Activated T-cell treated with anti-CD3 and anti-CD28 coated beads, Interleukin-2, amount 50 U/mL, for 24 hours (primary cell): Measurements from ENCODE around the gene ATP13A4.

Source experiments
- DNase-seq: peaks from one replicate; pipeline ENCODE4 v3.0.0-alpha.2; 2020
- H3K27ac Mint-ChIP-seq: 2 replicates; pipeline ENCODE4 v1.8.0; 2020; ENCODE audit warnings: mild to moderate bottlenecking, mixed read lengths
- H3K27me3 Mint-ChIP-seq: 2 replicates; pipeline ENCODE4 v1.8.0; 2020; ENCODE audit warnings: mixed read lengths
- H3K36me3 Mint-ChIP-seq: 2 replicates; pipeline ENCODE4 v1.8.0; 2020; ENCODE audit warnings: low read depth, mixed read lengths
- H3K4me1 Mint-ChIP-seq: 2 replicates; pipeline ENCODE4 v1.8.0; 2020; ENCODE audit warnings: low read depth, mixed read lengths
- H3K4me3 Mint-ChIP-seq: 2 replicates; pipeline ENCODE4 v1.8.0; 2020; ENCODE audit warnings: mild to moderate bottlenecking, moderate library complexity, mixed read lengths
- H3K9me3 Mint-ChIP-seq: 2 replicates; pipeline ENCODE4 v1.8.0; 2020; ENCODE audit warnings: mixed read lengths

Gene ATP13A4

DNA sequence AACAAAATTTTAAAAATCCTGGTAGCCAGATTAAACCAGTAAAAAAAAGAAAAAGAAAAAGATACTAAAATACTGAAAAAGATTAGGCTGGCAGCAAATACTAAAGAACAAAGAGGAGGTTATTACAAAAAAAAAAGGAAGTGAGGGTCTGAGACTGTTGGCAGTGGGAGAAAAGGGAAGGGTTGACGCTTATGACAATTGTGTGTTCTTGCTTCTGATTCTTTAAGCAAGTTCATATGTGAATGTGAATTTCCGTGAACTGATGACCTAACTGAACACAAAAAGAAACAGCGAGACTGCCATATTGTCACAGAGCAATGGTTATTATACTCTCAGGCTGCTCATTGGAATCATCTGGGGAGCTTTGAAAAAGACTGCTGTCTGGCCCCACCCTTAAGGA lies 56.5 kb downstream of the ATP13A4 start:
- Mint-ChIP-seq H3K27ac (no peak overlapping the region), H3K4me1 (no peaks in the 10 kb centered on the region), H3K4me3 (no peak overlapping the region), H3K36me3 (no peaks in the 10 kb centered on the region), H3K27me3 (no peaks in the 10 kb centered on the region), H3K9me3 (no peaks in the 10 kb centered on the region)
- no peak for DNase-seq

DNA sequence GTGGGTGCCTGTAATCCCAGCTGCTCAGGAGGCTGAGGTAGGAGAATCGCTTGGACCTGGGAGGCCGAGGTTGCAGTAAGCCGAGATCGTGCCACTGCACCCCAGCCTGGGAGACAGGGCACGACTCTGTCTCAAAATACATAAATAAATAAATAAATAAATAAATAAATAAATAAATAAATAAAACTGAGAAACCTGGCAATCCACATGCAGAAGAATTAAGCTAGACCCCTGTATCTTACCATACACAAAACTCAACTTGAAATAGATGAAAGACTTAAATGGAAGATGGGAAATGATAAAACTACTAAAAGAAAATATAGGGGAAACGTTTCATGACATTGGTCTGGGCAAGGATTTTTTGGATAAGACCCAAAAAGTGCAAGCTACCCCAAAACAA lies 58.0 kb downstream of the ATP13A4 start:
- Mint-ChIP-seq H3K27ac (no peak overlapping the region), H3K4me3 (no peak overlapping the region), H3K9me3 (no peaks in the 10 kb centered on the region), H3K27me3 (no peaks in the 10 kb centered on the region), H3K4me1 (no peaks in the 10 kb centered on the region), H3K36me3 (no peaks in the 10 kb centered on the region)
- no peak for DNase-seq

- no peak overlapping the region for H3K27ac Mint-ChIP-seq
- H3K36me3 Mint-ChIP-seq: no peaks in the 10 kb centered on the region
- H3K9me3 Mint-ChIP-seq: no peaks in the 10 kb centered on the region
- H3K4me1 Mint-ChIP-seq: no peaks in the 10 kb centered on the region
- H3K27me3 Mint-ChIP-seq: no peaks in the 10 kb centered on the region
- no peak for DNase-seq
- H3K4me3 Mint-ChIP-seq: no peak overlapping the region
Observed at GRCh38 chr3:193491026-193491425, 63.7 kb downstream of the ATP13A4 start.

GRCh38 chr3:193490580-193490979 lies 64.1 kb downstream of the ATP13A4 start:
- no peak overlapping the region for H3K4me3 Mint-ChIP-seq
- no peaks in the 10 kb centered on the region for H3K36me3 Mint-ChIP-seq
- no peaks in the 10 kb centered on the region for H3K9me3 Mint-ChIP-seq
- H3K4me1 Mint-ChIP-seq: no peaks in the 10 kb centered on the region
- H3K27ac Mint-ChIP-seq: no peak overlapping the region
- H3K27me3 Mint-ChIP-seq: no peaks in the 10 kb centered on the region
- DNase-seq: no peak

DNA sequence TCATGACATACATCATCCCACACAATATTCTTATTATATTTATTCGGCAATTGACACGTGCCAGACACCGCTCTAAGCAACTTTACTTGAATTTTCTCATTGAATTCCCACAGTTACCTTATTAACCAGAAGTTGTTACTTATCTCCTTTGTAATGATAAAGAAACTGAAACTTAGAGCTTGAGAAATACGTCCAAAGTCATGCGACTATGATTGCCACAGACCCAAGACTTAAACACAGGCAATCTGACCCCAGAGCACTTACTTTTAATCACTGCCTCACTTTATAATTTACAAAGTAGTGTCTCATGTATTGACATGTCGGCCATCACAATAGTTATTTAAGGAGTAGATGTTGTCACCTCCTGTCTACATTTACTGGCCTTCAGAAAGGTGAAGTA lies 64.7 kb downstream of the ATP13A4 start:
- no peaks in the 10 kb centered on the region for H3K9me3 Mint-ChIP-seq
- H3K27me3 Mint-ChIP-seq: no peaks in the 10 kb centered on the region
- H3K27ac Mint-ChIP-seq: no peak overlapping the region
- no peaks in the 10 kb centered on the region for H3K4me1 Mint-ChIP-seq
- H3K36me3 Mint-ChIP-seq: no peaks in the 10 kb centered on the region
- H3K4me3 Mint-ChIP-seq: no peak overlapping the region
- DNase-seq: no peak

GRCh38 chr3:193488741-193489140 lies 66.0 kb downstream of the ATP13A4 start:
- H3K4me3 Mint-ChIP-seq: no peak overlapping the region

GRCh38 chr3:193483988-193484539 lies 70.6 kb downstream of the ATP13A4 start:
- no peak overlapping the region for H3K27ac Mint-ChIP-seq
- H3K4me3 Mint-ChIP-seq: no peak overlapping the region
- H3K4me1 Mint-ChIP-seq: no peaks in the 10 kb centered on the region
- DNase-seq: no peak
- peaks cover 4% of the 10 kb centered on the region for H3K36me3 Mint-ChIP-seq
- H3K9me3 Mint-ChIP-seq: no peaks in the 10 kb centered on the region
- no peaks in the 10 kb centered on the region for H3K27me3 Mint-ChIP-seq

More at GRCh38 chr3:193488741-193489140, 66.0 kb downstream of the ATP13A4 start:
- no peaks in the 10 kb centered on the region for H3K27me3 Mint-ChIP-seq
- DNase-seq: no peak
- H3K36me3 Mint-ChIP-seq: no peaks in the 10 kb centered on the region
- H3K27ac Mint-ChIP-seq: no peak overlapping the region
- H3K4me1 Mint-ChIP-seq: no peaks in the 10 kb centered on the region
- no peaks in the 10 kb centered on the region for H3K9me3 Mint-ChIP-seq

DNA sequence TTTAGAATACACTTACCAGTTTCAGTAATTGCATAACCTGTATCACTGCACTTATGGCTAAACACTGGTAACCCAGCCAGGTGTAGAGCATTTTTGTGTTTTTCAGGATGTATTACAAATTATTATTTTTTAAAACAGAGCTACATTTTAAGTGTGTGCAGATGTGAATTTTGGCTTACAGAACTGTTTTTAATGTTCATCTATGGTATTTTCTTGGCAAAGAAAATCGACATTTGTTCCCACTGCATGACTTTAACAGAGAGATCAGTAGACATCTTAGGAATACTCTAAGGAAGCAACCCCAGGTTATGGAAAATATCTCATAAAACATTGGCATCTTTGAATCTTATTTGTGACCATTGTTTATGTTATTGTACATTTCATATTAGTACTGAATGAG lies 73.3 kb downstream of the ATP13A4 start:
- Mint-ChIP-seq H3K27me3 (no peaks in the 10 kb centered on the region), H3K36me3 (peaks cover 4% of the 10 kb centered on the region), H3K9me3 (no peaks in the 10 kb centered on the region), H3K4me3 (no peak overlapping the region), H3K4me1 (no peaks in the 10 kb centered on the region), H3K27ac (no peak overlapping the region)
- no peak for DNase-seq

DNA sequence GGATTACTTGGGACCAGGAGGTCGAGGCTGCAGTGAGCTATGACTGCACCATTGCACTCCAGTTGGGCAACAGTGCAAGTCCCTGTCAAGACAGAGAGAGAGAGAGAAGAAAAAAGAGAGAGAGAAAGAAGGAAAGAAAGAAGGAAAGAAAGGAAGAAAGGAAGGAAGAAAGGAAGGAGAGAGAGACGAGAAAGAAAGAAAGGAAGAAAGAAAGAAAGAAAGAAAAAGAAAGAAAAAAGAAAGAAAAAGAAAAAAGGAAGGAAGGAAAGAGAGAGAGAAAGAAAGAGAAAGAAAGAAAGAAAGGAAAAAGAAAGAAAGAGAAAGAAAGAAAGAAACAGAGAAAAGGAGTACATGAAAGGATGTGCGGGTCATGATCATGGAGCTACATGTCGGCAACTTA lies 80.2 kb downstream of the ATP13A4 start:
- Mint-ChIP-seq H3K4me1 (no peaks in the 10 kb centered on the region), H3K27me3 (no peaks in the 10 kb centered on the region), H3K36me3 (no peaks in the 10 kb centered on the region), H3K27ac (no peak overlapping the region), H3K9me3 (no peaks in the 10 kb centered on the region), H3K4me3 (no peak overlapping the region)
- no peak for DNase-seq

DNA sequence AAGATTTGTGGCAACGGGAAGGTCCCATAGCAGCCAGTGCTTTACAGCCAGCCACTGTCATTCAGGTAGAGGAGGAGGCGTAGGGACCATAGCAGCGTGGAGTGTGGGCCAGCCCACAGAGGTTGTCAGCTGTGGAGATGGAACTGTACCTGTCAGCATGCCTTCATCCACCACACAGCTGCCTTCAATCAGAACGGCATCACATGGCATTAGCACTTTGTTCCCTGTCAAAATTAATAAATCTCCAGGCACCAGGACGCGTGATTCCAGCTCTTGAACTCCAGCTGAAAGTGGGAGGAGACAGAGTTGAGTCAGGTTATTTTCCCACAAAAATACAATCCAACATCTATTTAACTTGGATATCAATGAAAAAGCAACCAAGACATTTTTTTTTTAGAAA lies 84.0 kb downstream of the ATP13A4 start:
- H3K27ac Mint-ChIP-seq: no peak overlapping the region
- no peaks in the 10 kb centered on the region for H3K4me1 Mint-ChIP-seq
- no peaks in the 10 kb centered on the region for H3K36me3 Mint-ChIP-seq
- DNase-seq: no peak
- H3K9me3 Mint-ChIP-seq: no peaks in the 10 kb centered on the region
- H3K4me3 Mint-ChIP-seq: no peak overlapping the region
- H3K27me3 Mint-ChIP-seq: no peaks in the 10 kb centered on the region

- H3K9me3 Mint-ChIP-seq: no peaks in the 10 kb centered on the region
- H3K27ac Mint-ChIP-seq: no peak overlapping the region
- no peak overlapping the region for H3K4me3 Mint-ChIP-seq
- no peaks in the 10 kb centered on the region for H3K4me1 Mint-ChIP-seq
- no peak for DNase-seq
- H3K27me3 Mint-ChIP-seq: no peaks in the 10 kb centered on the region
- no peaks in the 10 kb centered on the region for H3K36me3 Mint-ChIP-seq
Observed at GRCh38 chr3:193465992-193466608, 88.6 kb downstream of the ATP13A4 start.

DNA sequence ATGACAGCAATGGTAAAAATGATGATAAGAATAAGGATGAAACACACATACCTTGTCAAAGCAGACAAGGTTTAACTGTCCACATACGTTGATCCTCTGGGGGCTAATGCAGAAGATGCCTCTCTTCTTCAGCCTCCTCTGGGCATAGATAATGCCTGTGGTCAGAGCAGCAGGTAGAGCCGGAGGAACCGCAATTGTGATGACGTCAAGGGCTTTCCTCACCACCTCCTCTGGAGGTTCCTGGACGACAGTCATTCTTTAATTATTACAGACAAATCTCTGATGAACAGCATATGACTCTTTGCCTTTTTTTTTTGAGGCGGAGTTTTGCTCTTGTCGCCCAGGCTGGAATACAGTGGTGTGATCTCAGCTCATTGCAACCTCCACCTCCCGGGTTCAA lies 89.8 kb downstream of the ATP13A4 start:
- DNase-seq: no peak
- Mint-ChIP-seq H3K9me3 (no peaks in the 10 kb centered on the region), H3K4me1 (no peaks in the 10 kb centered on the region), H3K36me3 (no peaks in the 10 kb centered on the region), H3K27me3 (no peaks in the 10 kb centered on the region), H3K27ac (no peak overlapping the region), H3K4me3 (no peak overlapping the region)

GRCh38 chr3:193457526-193457925 lies 97.2 kb downstream of the ATP13A4 start:
- no peak overlapping the region for H3K4me3 Mint-ChIP-seq
- no peaks in the 10 kb centered on the region for H3K36me3 Mint-ChIP-seq
- H3K4me1 Mint-ChIP-seq: no peaks in the 10 kb centered on the region
- H3K9me3 Mint-ChIP-seq: no peaks in the 10 kb centered on the region
- H3K27me3 Mint-ChIP-seq: no peaks in the 10 kb centered on the region
- DNase-seq: no peak
- no peak overlapping the region for H3K27ac Mint-ChIP-seq

DNA sequence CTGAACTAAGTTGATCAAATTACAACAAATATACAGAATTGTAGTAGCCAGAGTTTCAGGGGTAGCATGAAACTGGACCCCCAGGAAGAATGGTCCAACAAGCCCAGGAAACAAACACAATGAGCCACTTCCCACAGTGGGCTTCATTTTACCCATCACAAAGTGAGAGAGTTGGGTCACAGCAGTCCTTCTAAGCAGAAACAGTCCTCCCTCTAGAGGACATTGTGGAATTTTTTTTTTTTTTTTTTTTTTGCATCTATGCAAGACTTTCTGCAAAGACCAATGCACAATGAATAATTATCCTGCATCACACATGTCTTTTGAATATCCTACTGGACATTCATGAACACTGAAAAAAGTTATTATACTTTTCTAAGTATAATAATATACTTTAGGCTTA lies 102.4 kb downstream of the ATP13A4 start:
- Mint-ChIP-seq H3K36me3 (no peaks in the 10 kb centered on the region), H3K4me3 (no peak overlapping the region), H3K27me3 (no peaks in the 10 kb centered on the region), H3K27ac (no peak overlapping the region), H3K9me3 (no peaks in the 10 kb centered on the region), H3K4me1 (no peaks in the 10 kb centered on the region)
- no peak for DNase-seq

DNA sequence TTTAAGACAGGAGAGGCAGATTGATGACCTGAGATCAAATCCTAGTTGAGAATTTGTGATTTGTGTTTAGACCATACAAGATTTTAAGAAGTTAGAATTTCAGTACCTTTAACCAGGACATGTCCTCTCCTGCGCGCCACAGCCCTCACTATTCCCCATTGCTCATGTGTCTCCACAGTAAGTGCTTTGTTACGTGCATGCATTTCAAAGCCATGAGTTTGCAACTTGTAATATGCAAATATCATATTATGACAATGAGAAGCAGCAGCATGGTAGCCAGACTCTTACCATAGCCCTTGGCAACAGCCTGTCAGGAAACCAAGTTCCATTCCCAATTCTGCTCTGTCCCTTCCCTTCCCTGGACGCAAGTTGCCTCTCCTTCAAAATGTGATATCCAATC lies 102.8 kb downstream of the ATP13A4 start:
- Mint-ChIP-seq H3K9me3 (no peaks in the 10 kb centered on the region), H3K36me3 (no peaks in the 10 kb centered on the region), H3K4me3 (no peak overlapping the region), H3K4me1 (no peaks in the 10 kb centered on the region), H3K27me3 (no peaks in the 10 kb centered on the region), H3K27ac (no peak overlapping the region)
- DNase-seq: no peak
